ENCODE measurements around the gene TLE5. TPM values are rescaled to one million over a fixed set of nuclear protein-coding genes. Genes with fewer than 3 reads are reported as not detected.

TLE5 gene
- total and polyA plus RNA-seq, 9 of the 15 experiments (the other 6 are each of a cell fraction or from before 2014, with no cell fraction given) = 2.0 to 347 (median 235) TPM

GRCh38 chr19:3075605-3076431 is 13.5 kb upstream of the TLE5 start (continued):
- TF ChIP-seq, protein P1, sequence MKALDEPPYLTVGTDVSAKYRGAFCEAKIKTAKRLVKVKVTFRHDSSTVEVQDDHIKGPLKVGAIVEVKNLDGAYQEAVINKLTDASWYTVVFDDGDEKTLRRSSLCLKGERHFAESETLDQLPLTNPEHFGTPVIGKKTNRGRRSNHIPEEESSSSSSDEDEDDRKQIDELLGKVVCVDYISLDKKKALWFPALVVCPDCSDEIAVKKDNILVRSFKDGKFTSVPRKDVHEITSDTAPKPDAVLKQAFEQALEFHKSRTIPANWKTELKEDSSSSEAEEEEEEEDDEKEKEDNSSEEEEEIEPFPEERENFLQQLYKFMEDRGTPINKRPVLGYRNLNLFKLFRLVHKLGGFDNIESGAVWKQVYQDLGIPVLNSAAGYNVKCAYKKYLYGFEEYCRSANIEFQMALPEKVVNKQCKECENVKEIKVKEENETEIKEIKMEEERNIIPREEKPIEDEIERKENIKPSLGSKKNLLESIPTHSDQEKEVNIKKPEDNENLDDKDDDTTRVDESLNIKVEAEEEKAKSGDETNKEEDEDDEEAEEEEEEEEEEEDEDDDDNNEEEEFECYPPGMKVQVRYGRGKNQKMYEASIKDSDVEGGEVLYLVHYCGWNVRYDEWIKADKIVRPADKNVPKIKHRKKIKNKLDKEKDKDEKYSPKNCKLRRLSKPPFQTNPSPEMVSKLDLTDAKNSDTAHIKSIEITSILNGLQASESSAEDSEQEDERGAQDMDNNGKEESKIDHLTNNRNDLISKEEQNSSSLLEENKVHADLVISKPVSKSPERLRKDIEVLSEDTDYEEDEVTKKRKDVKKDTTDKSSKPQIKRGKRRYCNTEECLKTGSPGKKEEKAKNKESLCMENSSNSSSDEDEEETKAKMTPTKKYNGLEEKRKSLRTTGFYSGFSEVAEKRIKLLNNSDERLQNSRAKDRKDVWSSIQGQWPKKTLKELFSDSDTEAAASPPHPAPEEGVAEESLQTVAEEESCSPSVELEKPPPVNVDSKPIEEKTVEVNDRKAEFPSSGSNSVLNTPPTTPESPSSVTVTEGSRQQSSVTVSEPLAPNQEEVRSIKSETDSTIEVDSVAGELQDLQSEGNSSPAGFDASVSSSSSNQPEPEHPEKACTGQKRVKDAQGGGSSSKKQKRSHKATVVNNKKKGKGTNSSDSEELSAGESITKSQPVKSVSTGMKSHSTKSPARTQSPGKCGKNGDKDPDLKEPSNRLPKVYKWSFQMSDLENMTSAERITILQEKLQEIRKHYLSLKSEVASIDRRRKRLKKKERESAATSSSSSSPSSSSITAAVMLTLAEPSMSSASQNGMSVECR (CRISPR knock-in tag; IDR thresholded peaks at IDR 0.05) = 0 out of 2 replicates have a peak, but pooled peaks have one; percentile 26
- TF ChIP-seq SMAD4 (CRISPR knock-in tag; conservative IDR thresholded peaks at IDR 0.05) (no peak; the same call in 1 of the 2 replicates), POU5F1 (IDR thresholded peaks at IDR 0.05; ENCODE audit: borderline replicate concordance, low read depth, low read length, partially characterized antibody) (no peak), L3MBTL2 (IDR thresholded peaks at IDR 0.05) (no peak; the same call in 1 of the 2 replicates), MGA (IDR thresholded peaks at IDR 0.05) (no peak), ZNF24 (IDR thresholded peaks at IDR 0.05) (no peak), HCFC1 (IDR thresholded peaks at IDR 0.05; ENCODE audit: low read depth, low read length) (no peak), CBFB (CRISPR knock-in tag; IDR thresholded peaks at IDR 0.05) (no peak), PTRF (tag; IDR thresholded peaks at IDR 0.05) (no peak), HNRNPH1 (optimal IDR thresholded peaks at IDR 0.05; ENCODE audit: low read depth, low read length) (no peak), GABPB1 (CRISPR knock-in tag; IDR thresholded peaks at IDR 0.05) (no peak), HEY1 (CRISPR knock-in tag; IDR thresholded peaks at IDR 0.05; ENCODE audit: borderline replicate concordance) (no peak)

All from K562 (cell line).